ENCODE results near the gene CFAP92.

Gene CFAP92

GRCh38 chr3:128993461-128994172, at the start of gene CFAP92:
Gene CFAP92, minus strand, starts transcription at chr3:128994076. Its CDS starts 772 bp downstream, at chr3:128993304.
- DNase-seq, result peak; percentile 72 to 83 (median 78)

- no peak for DNase-seq
These were observed 46.9 kb upstream of the CFAP92 start for GRCh38 chr3:129040579-129041300.

GRCh38 chr3:129040039-129040336, 46.1 kb upstream of the CFAP92 start:
- no peak for DNase-seq

- DNase-seq, result no peak
These were observed 45.6 kb upstream of the CFAP92 start for GRCh38 chr3:129039271-129040038.

GRCh38 chr3:129038121-129038855, 44.4 kb upstream of the CFAP92 start:
- no peak for DNase-seq

- DNase-seq, result no peak
These were observed 43.2 kb upstream of the CFAP92 start for GRCh38 chr3:129037093-129037419.

GRCh38 chr3:129036222-129037092, 42.6 kb upstream of the CFAP92 start:
- no peak for DNase-seq

- DNase-seq, result no peak
These were observed 41.7 kb upstream of the CFAP92 start for GRCh38 chr3:129035360-129036221.

GRCh38 chr3:129034642-129035041, 40.8 kb upstream of the CFAP92 start:
- no peak for DNase-seq

- no peak for DNase-seq
These were observed 39.9 kb upstream of the CFAP92 start for GRCh38 chr3:129033633-129034321.

GRCh38 chr3:129033151-129033550, 39.3 kb upstream of the CFAP92 start:
- no peak for DNase-seq

GRCh38 chr3:129032716-129033115, 38.8 kb upstream of the CFAP92 start:
- DNase-seq, result no peak

GRCh38 chr3:129031476-129032215, 37.8 kb upstream of the CFAP92 start:
- no peak for DNase-seq

- no peak for DNase-seq
These were observed 36.7 kb upstream of the CFAP92 start for GRCh38 chr3:129030611-129031010.

- DNase-seq, result no peak
These were observed 35.0 kb upstream of the CFAP92 start for GRCh38 chr3:129028866-129029265.

- DNase-seq, result no peak
These were observed 33.6 kb upstream of the CFAP92 start for GRCh38 chr3:129027544-129027880.

- peak; percentile 77 to 88 (median 82) for DNase-seq
These were observed 33.1 kb upstream of the CFAP92 start for GRCh38 chr3:129026728-129027543.

- no peak for DNase-seq
These were observed 32.0 kb upstream of the CFAP92 start for GRCh38 chr3:129025691-129026435.
